Activated CD4-positive, alpha-beta T cell treated with anti-CD3 and anti-CD28 coated beads, Interleukin-2, amount 10 ng/mL, durations not matched to agents 7 days and 5 days (primary cell): Measurements from ENCODE around the gene TRIP6. TPM values are rescaled to one million over a fixed set of nuclear protein-coding genes. Genes with fewer than 3 reads are reported as not detected.
"Not testable (repeated sequence)": the region's sequence is repeated elsewhere in the genome, so short reads cannot be mapped to it uniquely, and the experiment has no call there.

Experiments
- CTCF ChIA-PET: fragments of 350-600 bp; sonication (Branson Sonifier 250); formaldehyde crosslinking; loops from one replicate; lab custom pipeline; 2021; ENCODE audit warnings: antibody characterized with exemption; lab: Charles Lee
- POLR2A ChIA-PET: fragments of 350-600 bp; sonication (Branson Sonifier 250); formaldehyde crosslinking; loops from one replicate; lab custom pipeline; 2021; ENCODE audit warnings: antibody characterized with exemption; lab: Charles Lee
- DNase-seq: peaks from one replicate; pipeline ENCODE4 v3.0.0-alpha.2; 2020
- H3K27ac Mint-ChIP-seq: one replicate; pipeline ENCODE4 v1.8.0; 2021; ENCODE audit warnings: mild to moderate bottlenecking, moderate library complexity, mixed read lengths
- H3K27me3 Mint-ChIP-seq: one replicate; pipeline ENCODE4 v1.8.0; 2021; ENCODE audit warnings: mixed read lengths
- H3K36me3 Mint-ChIP-seq: one replicate; pipeline ENCODE4 v1.8.0; 2021; ENCODE audit warnings: low read depth, mixed read lengths
- H3K4me1 Mint-ChIP-seq: one replicate; pipeline ENCODE4 v1.8.0; 2021; ENCODE audit warnings: mixed read lengths
- H3K4me3 Mint-ChIP-seq: one replicate; pipeline ENCODE4 v1.8.0; 2021; ENCODE audit warnings: mild to moderate bottlenecking, moderate library complexity, mixed read lengths
- H3K9me3 Mint-ChIP-seq: one replicate; pipeline ENCODE4 v1.8.0; 2021; ENCODE audit warnings: mixed read lengths
- microRNA-seq: library from miRNA; unstranded; fragments of <30 nt; microRNA quantifications from one replicate; pipeline ENCODE4 v1.2.0, GENCODE V29; 2021; ENCODE audit warnings: borderline microRNAs expressed, borderline replicate concordance
- total RNA-seq, 2 experiments: library from RNA; stranded (reverse); gene quantifications; one replicate each; pipeline ENCODE4 v1.2.3, GENCODE V29; 2021

Gene TRIP6
- total RNA-seq, 2 experiments from 2014 or later, result 24.8 to 34.2 TPM

DNA sequence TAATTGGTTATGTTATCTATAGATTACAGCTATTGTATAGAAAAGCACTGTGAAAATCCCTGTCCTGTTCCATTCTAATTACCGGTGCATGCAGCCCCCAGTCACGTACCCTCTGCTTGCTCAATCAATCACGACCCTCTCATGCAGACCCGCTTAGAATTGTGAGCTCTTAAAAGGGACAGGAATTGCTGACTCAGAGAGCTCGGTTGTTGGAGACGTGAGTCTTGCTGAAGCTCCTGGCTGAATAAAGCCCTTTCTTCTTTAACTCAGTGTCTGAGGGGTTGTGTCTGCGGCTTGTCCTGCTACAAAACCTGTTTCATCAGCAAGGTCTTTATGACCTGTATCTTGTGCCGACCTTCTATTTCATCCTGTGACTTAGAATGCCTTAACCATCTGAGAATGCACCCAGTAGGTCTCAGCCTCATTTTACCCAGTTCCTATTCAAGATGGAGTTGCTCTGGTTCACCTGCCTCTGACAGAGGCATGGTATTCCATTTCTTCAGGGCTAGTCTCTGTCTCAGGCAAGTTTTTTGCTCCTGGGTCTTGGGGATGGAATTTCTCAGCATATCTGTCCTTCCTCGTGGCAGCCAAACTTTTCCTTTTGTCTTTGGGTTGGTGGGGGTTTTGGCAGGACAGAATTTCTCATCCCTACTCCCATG is 52.7 kb downstream of the TRIP6 start:
- DNase-seq, H3K27me3 Mint-ChIP-seq, H3K27ac Mint-ChIP-seq, H3K9me3 Mint-ChIP-seq, H3K4me3 Mint-ChIP-seq, POLR2A ChIA-PET, H3K4me1 Mint-ChIP-seq, H3K36me3 Mint-ChIP-seq: not testable (repeated sequence)
- CTCF ChIA-PET, result interaction anchor here (0.7 kb wide), 1 partner anchor 12 kb away, joined by 7 read pairs; no protein-coding TSS in a partner anchor

GRCh38 chr7:100921039-100921438 is 53.9 kb downstream of the TRIP6 start:
- CTCF ChIA-PET, result no interaction called here
- DNase-seq, result no peak
- Mint-ChIP-seq H3K4me3 (no peak overlapping the region), H3K9me3 (no peaks in the 10 kb centered on the region), H3K4me1 (no peaks in the 10 kb centered on the region), H3K27me3 (peaks cover 9% of the 10 kb centered on the region), H3K36me3 (no peaks in the 10 kb centered on the region), H3K27ac (no peak overlapping the region)
- POLR2A ChIA-PET, result no interaction called here

Small RNA genes within 50 kb of the gene (microRNA-seq; reads per million reads assigned to microRNA genes)
- gene MIR6875, result 0.84 reads per million

Other genes starting within 250 kb of the TRIP6 start
- 1 to 10 TPM; 7.3 to 9.8 TPM for gene TFR2, start 225.8 kb upstream of the TRIP6 start, total RNA-seq
- not detected for gene ACTL6B, start 210.9 kb upstream of the TRIP6 start, total RNA-seq
- gene GNB2, start 193.6 kb upstream of the TRIP6 start, total RNA-seq, result 100 to 1,000 TPM; 238 to 249 TPM
- 10 to 100 TPM; 48.7 to 55.5 TPM for gene GIGYF1, start 173.1 kb upstream of the TRIP6 start, total RNA-seq
- 10 to 100 TPM; 39.9 to 40.5 TPM for gene POP7, start 161.3 kb upstream of the TRIP6 start, total RNA-seq
- not detected for gene EPO, start 146.9 kb upstream of the TRIP6 start, total RNA-seq
- gene ZAN, start 133.8 kb upstream of the TRIP6 start, total RNA-seq, result not detected
- 1 to 10 TPM; 1.6 to 2.1 TPM for gene EPHB4, start 39.9 kb upstream of the TRIP6 start, total RNA-seq
- gene SLC12A9, start 14.7 kb upstream of the TRIP6 start, total RNA-seq, result 10 to 100 TPM; 44.1 to 49.1 TPM
- 100 to 1,000 TPM; 262 to 280 TPM for gene SRRT, start 7.7 kb downstream of the TRIP6 start, total RNA-seq
- 1 to 10 TPM; 2.3 to 3.1 TPM for gene UFSP1, start 22.3 kb downstream of the TRIP6 start, total RNA-seq
- gene ACHE, start 28.5 kb downstream of the TRIP6 start, total RNA-seq, result not detected
- gene MUC3A, start 82.1 kb downstream of the TRIP6 start, total RNA-seq, result not detected
- not detected for gene MUC12, start 102.2 kb downstream of the TRIP6 start, total RNA-seq
- not detected for gene MUC17, start 152.7 kb downstream of the TRIP6 start, total RNA-seq
- gene TRIM56, start 218.1 kb downstream of the TRIP6 start, total RNA-seq, result 10 to 100 TPM; 54.2 to 72.3 TPM